ENCODE results near the gene NLGN2. TPM values are rescaled to one million over a fixed set of nuclear protein-coding genes. Genes with fewer than 3 reads are reported as not detected.

Gene NLGN2
- total RNA-seq, 2 donors from 2014 or later: 2.5 to 5.0 TPM

GRCh38 chr17:7393613-7394451 is 13.8 kb upstream of the NLGN2 start:
- Histone ChIP-seq H3K27me3 (no peaks in the 10 kb centered on the region), H3K36me3 (peaks cover 6% of the 10 kb centered on the region), H3K9ac (ENCODE audit: low read depth in 2 of 2, low read length in 2 of 2) (peak overlapping the region; percentile 73 to 77), H3K4me3 (peak overlapping the region; percentile 60), H3K4me1 (no peaks in the 10 kb centered on the region), H3K27ac (peak overlapping the region; percentile 97), H3K9me3 (no peaks in the 10 kb centered on the region)
- DNase-seq: peak; percentile 43
- no peak for TF ChIP-seq CTCF (IDR thresholded peaks at IDR 0.05)
- intact Hi-C loops (cut with DNase I): no loop called here

- Histone ChIP-seq H3K4me1 (no peaks in the 10 kb centered on the region), H3K27ac (peak within 1 kb of the TSS; percentile 97), H3K27me3 (no peaks in the 10 kb centered on the region), H3K9ac (ENCODE audit: low read depth in 2 of 2, low read length in 2 of 2) (peak within 1 kb of the TSS; percentile 73 to 77), H3K36me3 (no peaks in the 10 kb centered on the region), H3K9me3 (no peaks in the 10 kb centered on the region), H3K4me3 (peak within 1 kb of the TSS; percentile 60)
- intact Hi-C loops (cut with DNase I): no loop called here
- no peak for TF ChIP-seq CTCF (IDR thresholded peaks at IDR 0.05)
- peak; percentile 90 for DNase-seq
These were observed 13.0 kb upstream of the NLGN2 start, which contains the start of gene PLSCR3 for GRCh38 chr17:7394452-7395191. Gene PLSCR3 (minus strand): TSS chr17:7394525. CDS start chr17:7394110, 415 bp downstream.

DNA sequence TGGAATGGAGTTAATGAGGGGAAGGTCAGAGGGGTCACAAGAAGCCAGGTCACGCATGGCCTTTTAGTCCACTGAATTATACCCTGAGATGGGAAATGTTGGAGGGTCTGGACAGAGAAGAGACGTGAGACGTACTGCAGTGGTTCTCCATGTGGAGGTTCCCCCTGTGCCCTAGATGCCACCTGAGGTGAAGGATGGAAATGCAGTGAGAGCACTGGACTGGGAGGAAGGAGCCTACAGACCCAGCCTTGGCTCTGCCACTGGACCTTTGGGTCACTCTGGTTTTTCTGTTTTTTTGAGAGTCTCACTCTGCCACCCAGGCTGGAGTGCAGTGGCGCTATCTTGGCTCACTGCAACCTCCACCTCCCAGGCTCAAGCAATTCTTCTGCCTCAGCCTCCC is 11.5 kb upstream of the NLGN2 start:
- TF ChIP-seq CTCF (IDR thresholded peaks at IDR 0.05): no peak
- H3K9me3 ChIP-seq: no peaks in the 10 kb centered on the region
- intact Hi-C loops (cut with DNase I): no loop called here
- H3K27ac ChIP-seq: no peak overlapping the region
- no peaks in the 10 kb centered on the region for H3K36me3 ChIP-seq
- no peak overlapping the region for H3K9ac ChIP-seq (ENCODE audit: low read depth in 2 of 2, low read length in 2 of 2)
- no peak for DNase-seq
- H3K4me3 ChIP-seq: no peak overlapping the region
- H3K27me3 ChIP-seq: no peaks in the 10 kb centered on the region
- no peaks in the 10 kb centered on the region for H3K4me1 ChIP-seq

- peaks cover 5% of the 10 kb centered on the region for H3K4me1 ChIP-seq
- no peak for DNase-seq
- no peak for TF ChIP-seq CTCF (IDR thresholded peaks at IDR 0.05)
- H3K36me3 ChIP-seq: no peaks in the 10 kb centered on the region
- H3K27me3 ChIP-seq: no peaks in the 10 kb centered on the region
- intact Hi-C loops (cut with DNase I): no loop called here
- no peak overlapping the region for H3K4me3 ChIP-seq
- no peak overlapping the region for H3K9ac ChIP-seq (ENCODE audit: low read depth in 2 of 2, low read length in 2 of 2)
- no peaks in the 10 kb centered on the region for H3K9me3 ChIP-seq
- H3K27ac ChIP-seq: no peak overlapping the region
These were observed 9.0 kb upstream of the NLGN2 start for GRCh38 chr17:7398612-7399011.

DNA sequence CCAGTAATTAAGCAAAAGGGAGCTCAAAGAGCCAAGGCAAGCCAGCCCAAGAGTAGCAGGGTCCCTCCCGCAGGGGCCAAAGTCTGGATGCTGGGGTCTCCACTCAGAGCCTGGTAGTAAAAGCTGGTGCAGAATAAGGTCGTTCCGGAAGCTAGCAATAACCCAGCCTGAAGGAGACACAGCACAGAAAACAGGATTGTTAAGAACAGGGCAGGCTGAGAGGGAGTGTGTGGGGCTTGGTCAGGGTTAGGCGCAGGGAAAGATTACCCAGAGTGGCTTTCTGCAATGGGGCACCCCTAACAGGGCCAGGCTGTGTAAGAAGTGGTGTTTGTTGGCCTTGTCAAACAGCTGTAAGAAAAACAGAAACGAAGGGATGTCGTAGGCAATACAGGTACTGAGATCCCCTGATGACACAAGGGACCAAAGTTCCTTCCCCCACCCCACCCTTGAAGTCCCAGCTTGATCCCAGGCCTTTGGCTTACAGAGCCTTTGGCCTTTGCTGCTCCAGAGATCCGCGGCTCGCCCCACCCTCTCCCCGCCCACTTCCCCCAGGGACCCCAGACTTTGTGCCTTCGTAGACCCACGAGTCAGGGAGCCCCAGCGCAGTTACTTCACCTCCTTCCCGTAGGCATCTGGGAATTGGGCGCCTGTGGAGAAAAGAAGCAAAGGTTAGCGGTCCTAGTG is 4.5 kb upstream of the NLGN2 start:
- H3K27ac ChIP-seq: peak overlapping the region; percentile 83

More for the DNA sequence above, 4.5 kb upstream of the NLGN2 start:
- peaks cover 8% of the 10 kb centered on the region for H3K27me3 ChIP-seq
- peak overlapping the region; percentile 79 to 87 for H3K9ac ChIP-seq (ENCODE audit: low read depth in 2 of 2, low read length in 2 of 2)
- intact Hi-C loops (cut with DNase I): no loop called here
- H3K4me3 ChIP-seq: peak overlapping the region; percentile 44
- H3K36me3 ChIP-seq: no peaks in the 10 kb centered on the region
- peaks cover 5% of the 10 kb centered on the region for H3K4me1 ChIP-seq
- no peak for TF ChIP-seq CTCF (IDR thresholded peaks at IDR 0.05)
- DNase-seq: peak; percentile 80
- H3K9me3 ChIP-seq: no peaks in the 10 kb centered on the region

All from colonic mucosa (tissue), 4 donors.